ENCODE results near the gene CDC42BPG.

CDC42BPG gene

GRCh38 chr11:64878494-64879243, 34.2 kb upstream of the CDC42BPG start, which contains the start of gene EHD1:
Gene EHD1 (minus strand): TSS chr11:64878621. CDS start chr11:64878464, 157 bp downstream.
- peak; percentile 93 for DNase-seq (ENCODE audit: low read depth)

- no peak for DNase-seq (ENCODE audit: low read depth)
Observed at GRCh38 chr11:64878223-64878493, 33.7 kb upstream of the CDC42BPG start.

- no peak for DNase-seq (ENCODE audit: low read depth)
Observed at GRCh38 chr11:64877390-64878222, 33.2 kb upstream of the CDC42BPG start.

GRCh38 chr11:64876835-64877341, 32.4 kb upstream of the CDC42BPG start:
- DNase-seq (ENCODE audit: low read depth), result no peak

- DNase-seq (ENCODE audit: low read depth), result no peak
Observed at GRCh38 chr11:64876229-64876750, 31.8 kb upstream of the CDC42BPG start.

GRCh38 chr11:64875369-64876228, 31.1 kb upstream of the CDC42BPG start:
- DNase-seq (ENCODE audit: low read depth), result no peak

GRCh38 chr11:64874308-64875240, 30.1 kb upstream of the CDC42BPG start:
- DNase-seq (ENCODE audit: low read depth), result no peak

- DNase-seq (ENCODE audit: low read depth), result no peak
Observed at GRCh38 chr11:64872790-64873488, 28.5 kb upstream of the CDC42BPG start.

- no peak for DNase-seq (ENCODE audit: low read depth)
Observed at GRCh38 chr11:64871492-64871891, 27.0 kb upstream of the CDC42BPG start.

GRCh38 chr11:64870893-64871466, 26.5 kb upstream of the CDC42BPG start:
- no peak for DNase-seq (ENCODE audit: low read depth)

- no peak for DNase-seq (ENCODE audit: low read depth)
Observed at GRCh38 chr11:64870176-64870892, 25.9 kb upstream of the CDC42BPG start.

- no peak for DNase-seq (ENCODE audit: low read depth)
Observed at GRCh38 chr11:64869571-64870175, 25.2 kb upstream of the CDC42BPG start.

GRCh38 chr11:64868904-64869570, 24.6 kb upstream of the CDC42BPG start:
- no peak for DNase-seq (ENCODE audit: low read depth)

- DNase-seq (ENCODE audit: low read depth), result no peak
Observed at GRCh38 chr11:64867748-64868462, 23.5 kb upstream of the CDC42BPG start.

- DNase-seq (ENCODE audit: low read depth), result no peak
Observed at GRCh38 chr11:64866173-64866491, 21.7 kb upstream of the CDC42BPG start.

- no peak for DNase-seq (ENCODE audit: low read depth)
Observed at GRCh38 chr11:64865286-64866172, 21.1 kb upstream of the CDC42BPG start.

Measured in CMK (cell line).